Retina (tissue), 1 donor: ENCODE results near the gene OLIG3.
A peak's percentile ranks its signal among the peaks of the same experiment; 100 is the strongest.

Experiments used
- DNase-seq: peaks from one replicate; pipeline ENCODE4 v3.0.0-alpha.2; 2016

The OLIG3 gene

DNA sequence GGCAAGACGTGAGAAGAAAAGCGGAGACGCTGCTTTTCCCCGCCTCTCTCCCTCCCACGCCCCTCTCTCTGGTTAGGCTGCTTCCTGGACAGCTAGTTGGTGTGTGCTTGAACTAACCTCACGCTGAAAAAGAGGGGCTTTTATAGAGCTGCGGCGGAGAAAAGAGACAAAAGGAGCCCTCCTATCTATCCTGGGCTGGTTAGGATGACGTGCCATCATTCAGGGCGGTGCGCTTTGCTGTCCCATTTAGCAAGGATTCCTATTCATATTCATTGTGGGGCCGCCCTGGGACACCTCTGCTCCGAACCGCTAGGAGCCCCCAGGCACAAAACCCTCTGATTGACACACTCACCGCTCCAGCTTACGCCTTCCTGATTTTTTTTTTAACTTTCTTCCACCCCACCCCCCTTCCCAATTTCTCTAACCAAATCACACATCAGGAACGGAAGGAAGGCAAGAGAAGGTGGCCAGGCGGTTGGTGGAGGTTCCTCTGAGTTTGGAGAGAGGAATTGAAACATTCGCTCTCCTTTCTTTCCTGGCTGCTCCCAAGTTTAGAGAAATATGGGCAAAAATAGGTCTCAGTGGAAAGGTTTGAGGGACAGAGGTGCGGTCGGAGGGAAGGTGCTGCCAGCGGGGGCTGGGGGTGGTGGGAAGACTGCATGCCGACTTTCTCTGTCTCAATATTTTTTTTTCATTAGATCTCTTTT is at the start of gene OLIG3:
Gene OLIG3 (minus strand): TSS at position 114 of the 707 bp plus-strand sequence. CDS start 224 bp downstream, outside the sequence.
- no peak for DNase-seq

DNA sequence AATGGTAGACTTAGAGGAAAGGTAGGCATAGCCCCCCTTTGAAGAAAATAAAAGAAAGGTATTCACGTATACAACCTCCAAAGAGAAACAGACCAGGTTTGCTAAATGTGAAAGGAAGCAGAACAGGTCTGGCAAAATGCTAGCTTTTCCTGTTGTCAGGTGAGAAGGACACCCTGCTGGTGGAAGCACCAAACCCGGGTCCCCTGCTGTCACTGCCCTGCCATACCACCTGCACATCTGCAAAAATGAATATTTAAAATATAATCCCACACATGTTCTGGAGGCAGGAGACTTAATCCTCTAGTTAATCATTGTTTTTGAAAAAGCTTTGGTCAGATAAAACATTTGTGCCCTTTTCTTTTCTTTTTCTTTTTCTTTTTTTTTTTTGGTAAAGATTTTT is 48.9 kb upstream of the OLIG3 start:
- no peak for DNase-seq

DNA sequence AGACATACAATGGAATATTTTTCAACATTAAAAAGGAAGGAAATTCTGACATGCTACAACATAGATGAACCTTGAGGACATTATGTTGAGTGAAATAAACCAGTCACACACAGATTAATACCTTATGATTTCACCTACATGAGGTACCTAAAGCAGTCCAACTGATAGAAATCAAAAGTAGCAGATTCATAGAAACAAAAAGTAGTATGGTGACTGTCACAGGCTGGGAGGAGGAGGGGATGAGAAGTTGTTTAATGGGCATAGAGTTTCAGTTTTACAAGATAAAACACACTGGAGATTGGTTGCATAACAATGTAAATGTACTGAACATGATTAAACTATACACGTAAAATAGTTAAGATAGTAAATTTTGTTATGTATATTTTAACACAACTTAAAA is 48.5 kb upstream of the OLIG3 start:
- no peak for DNase-seq

DNA sequence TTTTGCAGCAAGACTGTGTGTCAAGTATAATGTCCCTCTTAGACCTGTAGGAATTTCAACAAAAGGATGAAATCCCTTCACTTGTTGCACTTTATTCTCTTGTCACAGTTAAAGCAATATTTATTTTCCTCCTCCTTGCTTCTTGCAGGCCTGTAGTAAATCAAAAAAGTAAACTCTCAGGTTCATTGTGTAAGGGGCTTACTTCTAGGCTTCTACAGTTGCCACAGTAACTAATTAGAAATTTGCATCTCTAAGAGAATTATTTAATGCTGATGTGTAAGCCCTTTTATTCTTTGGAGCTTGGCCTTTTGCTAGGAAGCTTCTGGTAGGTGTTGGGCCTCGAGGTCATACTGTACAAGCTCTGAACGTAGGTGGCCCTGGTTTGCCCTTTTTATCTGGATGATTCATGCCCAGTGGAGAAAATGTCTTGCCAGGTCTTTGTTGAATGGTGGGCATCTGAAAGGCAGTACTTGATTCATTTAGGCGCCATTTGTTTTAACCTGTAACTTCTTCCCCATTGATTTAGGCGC is 47.4 kb upstream of the OLIG3 start:
- DNase-seq: no peak

DNA sequence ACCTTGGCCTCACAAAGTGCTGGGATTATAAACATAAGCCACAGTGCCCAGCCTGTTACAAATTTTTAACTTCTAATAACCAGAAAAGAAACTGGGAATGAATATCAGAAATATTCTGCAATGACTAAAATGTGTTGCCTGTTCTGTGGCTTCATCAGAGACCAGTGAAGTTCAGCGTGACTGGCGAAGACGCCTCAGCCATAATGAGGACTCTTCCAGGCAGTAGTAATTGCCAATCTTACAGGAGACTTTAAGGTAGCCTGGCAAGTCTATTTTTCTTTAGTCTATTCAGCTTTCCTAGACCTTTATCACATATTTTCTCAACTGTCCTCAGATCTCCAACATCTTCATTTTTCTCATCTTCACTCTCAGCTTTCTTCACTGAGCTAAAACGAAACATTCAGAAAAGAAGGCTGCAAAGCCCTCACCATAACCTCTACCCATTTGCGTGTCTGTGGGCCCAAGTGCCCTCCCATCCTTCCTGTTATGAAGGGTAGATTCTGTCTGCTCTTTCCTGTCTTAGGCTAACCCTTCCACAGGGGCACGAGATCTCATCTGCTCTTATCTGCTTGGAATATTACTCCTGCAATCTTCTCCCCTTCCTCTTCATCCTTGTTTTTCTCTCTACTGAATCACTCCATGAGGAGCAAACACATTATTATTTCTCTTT is 42.0 kb upstream of the OLIG3 start:
- no peak for DNase-seq

DNA sequence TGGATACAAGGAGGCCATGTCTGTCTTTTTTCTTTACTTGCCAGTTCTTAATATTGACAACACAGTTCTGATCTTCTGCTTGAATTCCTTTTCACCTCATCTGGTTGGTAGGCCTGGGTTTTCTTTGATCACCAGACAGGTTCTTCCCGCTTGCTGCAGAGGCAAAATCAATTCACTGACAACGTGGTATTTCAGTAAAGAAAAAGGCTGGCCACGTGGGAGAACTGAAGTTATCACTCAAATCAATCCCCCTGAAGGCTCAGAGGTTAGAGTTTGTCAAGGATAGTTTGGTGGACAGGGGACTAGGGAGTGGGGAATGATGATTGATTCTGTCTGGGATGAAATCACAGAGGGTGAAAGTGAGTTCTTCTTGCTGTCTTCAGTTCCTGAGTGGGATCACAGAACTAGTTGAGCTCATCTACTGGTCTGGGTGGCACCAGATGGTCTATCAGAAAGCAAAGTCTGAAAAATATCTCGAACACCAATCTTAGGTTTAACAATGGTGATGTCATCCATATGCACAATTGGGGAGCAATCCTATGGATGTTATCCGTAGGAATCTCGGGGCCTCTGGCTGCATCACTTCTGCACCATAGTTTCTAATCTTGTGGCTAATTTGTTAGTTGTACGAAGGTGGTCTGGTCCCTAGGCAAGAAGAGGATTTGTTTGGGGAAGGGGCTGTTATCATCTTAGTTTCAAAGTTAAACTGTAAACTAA is 37.3 kb upstream of the OLIG3 start:
- DNase-seq: no peak

DNA sequence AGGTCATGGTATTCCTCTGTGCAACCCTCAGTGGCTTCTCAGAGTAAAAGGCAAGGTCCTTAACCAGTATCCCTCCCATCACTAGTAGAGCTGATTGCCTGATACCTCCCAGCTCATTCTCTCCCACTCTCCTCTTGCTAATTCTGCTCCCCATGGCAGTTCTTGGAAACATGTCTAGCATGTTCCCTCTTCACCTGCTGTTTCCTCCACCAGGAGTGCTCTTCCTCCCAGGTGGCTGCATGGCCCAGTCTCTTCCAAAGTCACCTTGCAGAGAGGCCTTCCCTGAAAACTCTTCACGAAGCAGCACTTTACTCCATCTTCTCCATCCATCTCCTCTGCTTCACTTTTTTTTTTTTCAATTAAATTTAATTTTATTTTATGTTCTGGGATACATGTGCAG is 36.2 kb upstream of the OLIG3 start:
- no peak for DNase-seq

DNA sequence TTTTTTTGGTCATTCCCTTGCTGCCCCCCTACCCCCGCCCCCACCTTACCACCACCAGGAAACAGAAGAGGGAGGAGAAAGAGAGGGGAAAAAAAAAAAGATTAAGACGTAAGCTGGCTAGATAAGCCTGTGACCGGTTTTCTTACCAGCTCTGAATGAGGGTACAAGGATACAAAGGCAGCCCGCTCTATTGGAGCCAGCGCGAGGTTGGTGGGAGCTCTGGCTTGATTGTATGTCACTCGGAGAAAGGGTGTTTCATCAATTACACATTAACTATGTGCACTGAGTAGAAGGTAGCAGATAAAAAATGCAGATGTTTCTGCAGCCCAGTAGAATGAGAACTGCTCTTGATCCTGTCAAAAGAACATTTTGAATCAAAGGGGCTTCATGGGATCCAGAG is 28.6 kb upstream of the OLIG3 start:
- no peak for DNase-seq

DNA sequence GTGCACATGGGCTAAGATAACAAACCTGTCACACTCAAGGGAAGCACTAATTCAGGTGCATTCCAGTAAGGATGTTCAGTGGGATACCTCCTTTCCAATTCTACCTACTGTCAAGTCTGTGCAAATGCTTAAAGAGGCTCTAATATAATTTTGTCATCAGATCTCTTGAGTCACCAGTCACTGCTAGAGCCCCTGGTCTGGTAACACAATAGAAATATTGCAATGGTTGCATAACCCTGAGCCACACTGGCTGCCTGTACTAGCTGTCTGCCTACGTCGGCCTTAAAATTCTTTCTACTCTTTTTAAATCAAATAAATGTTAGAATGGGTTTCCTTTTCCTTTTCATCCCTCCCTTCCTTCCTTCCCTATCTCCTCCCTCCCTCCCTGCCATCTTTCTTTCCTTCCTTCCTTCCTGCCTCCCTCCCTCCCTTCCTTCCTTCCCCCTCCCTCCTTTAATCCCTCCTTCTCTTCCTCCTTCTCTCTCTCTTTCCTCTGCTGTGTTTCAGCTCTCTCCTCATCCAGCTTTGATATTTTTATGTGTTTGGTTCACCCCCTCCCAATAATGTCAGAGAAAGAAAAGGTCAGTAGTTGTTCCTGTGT is 28.1 kb upstream of the OLIG3 start:
- DNase-seq: no peak

DNA sequence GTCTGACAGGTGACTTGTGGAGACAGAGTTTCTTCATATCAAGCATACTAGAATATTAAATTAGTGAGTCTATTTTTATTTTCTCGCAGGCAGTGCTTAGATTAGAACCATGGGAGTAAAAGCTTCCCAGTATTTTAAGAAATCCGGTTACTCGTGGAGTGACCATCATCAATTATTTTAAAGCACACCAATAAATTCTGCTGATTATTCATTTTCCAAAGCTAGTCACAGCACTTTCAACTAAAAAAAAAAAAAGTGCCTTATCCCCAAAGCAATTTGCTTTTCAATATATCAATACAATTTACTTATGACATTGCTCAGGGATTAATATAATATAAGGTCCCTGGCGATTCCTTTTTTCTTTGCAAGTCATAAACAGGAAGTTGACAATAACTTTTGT is 26.3 kb upstream of the OLIG3 start:
- DNase-seq: no peak

DNA sequence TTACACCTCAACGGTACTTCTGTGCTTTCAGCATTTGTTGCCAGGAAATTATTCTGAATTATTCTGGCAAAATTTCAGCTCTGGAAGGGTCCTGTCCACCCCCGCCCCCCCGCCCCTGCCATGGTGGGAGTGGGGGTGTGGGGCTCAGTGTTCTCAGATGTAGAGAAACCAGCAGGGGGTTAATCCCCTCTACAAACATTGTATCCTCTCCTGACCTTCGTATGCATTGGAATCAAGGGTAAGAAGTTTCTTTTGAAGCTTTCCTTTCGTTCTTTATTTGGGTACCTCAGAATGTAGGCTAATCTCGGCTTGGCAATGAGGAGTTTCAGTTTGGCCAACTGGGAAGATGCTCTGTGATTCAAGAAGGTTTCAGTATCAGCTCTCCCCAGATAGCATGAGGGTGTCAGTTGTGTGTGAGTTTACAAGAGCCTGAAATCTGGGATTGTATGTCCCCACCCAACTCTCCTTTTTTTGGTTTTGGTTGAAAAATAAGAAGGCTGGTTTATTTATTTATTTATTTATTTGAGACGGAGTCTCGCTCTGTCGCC is 25.5 kb upstream of the OLIG3 start:
- DNase-seq: no peak

DNA sequence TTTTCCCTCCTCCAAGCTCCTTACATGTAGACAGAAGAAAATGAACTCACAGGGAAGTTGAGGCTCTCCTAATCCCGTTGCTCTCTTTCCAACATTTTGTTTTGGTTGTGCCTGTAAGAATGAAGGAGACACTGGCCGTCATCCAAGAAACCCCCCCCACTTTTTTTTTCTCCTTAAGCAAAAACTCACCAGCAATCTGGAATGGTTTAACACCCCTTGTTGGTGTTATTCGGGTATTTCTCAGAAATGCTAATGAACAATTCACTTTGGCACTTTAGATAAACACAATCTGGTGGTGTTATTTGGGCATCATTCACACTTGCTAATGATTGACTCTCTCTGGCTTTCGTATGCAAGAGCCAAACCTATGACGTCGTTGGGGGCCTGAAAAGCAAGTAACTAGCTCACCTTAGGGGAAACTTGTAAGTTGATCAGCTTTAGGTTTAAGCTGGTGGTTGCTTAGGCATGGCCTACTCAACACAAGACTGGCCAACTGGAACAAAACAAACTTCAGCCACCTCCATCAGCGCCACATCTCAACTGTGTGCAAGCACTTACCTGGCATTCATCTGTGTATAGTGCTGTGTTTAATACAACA is 24.3 kb upstream of the OLIG3 start:
- DNase-seq: no peak

DNA sequence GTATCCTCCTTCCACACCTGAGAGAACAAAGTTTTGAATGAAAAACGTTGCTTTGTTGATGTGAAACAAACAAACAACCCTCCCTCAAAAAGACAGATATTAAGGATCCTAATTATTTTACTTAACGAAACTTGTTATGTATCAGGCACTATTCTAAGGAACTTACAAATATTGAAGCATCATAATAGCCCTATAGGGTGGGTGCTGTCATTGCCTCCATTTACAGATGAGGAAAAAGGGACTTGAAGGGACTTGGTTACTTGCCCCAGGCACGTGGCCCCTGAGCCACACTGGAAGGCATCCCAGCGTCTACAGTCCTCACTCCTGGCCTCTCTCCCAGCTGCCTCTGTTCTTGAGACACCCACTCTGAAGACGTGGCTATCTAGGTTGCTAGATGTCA is 20.2 kb upstream of the OLIG3 start:
- no peak for DNase-seq

DNA sequence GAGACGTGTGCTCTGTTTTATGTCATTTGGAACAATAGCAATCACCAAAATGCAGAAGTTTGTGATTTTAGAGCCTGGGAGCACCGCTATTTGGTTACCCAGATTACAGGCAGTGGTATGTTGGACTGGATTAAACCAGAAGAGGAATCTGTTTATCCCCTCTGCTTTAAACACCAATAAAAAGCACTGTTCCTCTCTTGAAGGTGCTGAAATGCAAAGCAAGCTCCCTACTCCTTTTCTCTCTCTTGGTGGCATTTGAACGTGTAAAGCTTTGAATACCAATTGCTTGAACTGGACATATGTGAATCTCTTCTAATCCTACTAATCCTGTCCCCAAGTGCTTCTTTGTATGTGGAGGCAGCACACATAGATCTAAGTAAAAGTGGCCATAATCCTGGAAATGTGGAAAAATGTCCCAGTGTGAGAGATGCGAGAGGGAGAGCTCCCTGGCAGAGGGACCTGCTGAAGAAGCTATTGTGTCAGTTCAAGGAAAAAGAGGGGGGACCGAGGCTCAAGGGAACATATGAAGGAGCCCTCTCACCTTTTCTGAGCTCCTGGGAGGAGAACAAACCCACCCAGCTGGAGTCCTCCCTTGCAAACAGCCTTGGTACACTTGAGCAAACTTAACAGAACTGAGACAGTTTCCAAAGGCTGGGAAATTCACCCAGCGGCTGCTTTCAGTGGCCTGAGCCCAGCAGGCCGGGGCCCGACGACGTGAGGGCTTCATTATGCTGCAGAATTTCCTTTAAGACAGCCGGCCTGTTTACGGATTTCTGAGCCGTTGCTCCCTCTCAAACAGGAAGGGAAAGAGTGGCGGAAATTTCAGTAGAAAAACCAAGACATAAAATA is 18.8 kb upstream of the OLIG3 start:
- peak; percentile 39 for DNase-seq

DNA sequence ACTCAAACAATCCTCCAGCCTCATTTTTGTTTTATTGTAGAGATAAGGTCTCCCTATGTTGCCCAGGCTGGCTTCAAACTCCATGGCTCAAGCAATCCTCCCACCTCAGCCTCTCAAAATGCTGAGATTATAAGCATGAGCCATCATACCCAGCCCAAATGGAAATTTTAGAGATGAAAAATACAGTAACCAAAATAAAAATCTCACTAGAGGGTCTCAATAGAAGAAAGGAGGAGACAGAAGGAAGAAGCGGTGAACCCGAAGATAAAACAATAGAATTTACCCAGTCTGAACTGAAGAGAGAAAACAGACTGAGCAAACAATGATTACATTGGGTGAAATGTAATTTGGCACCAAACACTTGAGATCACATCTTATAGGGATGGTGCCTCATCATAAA is 16.7 kb upstream of the OLIG3 start:
- no peak for DNase-seq

DNA sequence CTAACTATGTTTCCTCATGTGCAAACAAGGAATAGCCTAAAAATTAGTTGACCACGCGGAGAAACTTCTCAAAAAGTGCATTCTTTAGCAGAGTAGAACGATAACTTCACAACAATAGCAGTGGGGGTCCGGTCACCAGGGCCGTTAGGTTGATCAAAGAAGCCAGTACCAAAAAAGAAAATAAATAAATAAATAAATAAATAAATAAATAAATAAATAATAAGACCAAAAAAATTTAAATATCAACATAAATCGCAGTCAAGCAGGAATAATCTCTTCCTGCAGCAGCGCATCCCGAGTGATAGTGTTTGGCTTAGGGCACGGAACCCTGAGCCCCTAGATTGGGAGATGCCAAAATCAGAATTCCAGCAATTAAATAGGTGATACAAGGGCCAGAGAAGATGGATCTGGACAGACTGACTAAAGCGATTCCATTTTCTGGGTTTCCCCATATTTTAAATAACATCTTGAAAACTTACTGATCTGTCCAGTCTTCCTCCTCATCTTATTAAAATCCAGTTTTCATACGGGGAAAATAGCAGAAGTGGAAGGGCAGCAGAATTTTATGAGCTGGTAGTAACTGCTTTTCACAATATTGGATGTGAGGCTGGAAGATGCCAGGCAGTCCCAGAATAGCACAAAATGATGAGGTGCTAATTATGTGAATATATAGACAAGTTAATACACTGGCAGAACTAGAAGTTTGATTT is 4.4 kb upstream of the OLIG3 start:
- DNase-seq: peak; percentile 36

DNA sequence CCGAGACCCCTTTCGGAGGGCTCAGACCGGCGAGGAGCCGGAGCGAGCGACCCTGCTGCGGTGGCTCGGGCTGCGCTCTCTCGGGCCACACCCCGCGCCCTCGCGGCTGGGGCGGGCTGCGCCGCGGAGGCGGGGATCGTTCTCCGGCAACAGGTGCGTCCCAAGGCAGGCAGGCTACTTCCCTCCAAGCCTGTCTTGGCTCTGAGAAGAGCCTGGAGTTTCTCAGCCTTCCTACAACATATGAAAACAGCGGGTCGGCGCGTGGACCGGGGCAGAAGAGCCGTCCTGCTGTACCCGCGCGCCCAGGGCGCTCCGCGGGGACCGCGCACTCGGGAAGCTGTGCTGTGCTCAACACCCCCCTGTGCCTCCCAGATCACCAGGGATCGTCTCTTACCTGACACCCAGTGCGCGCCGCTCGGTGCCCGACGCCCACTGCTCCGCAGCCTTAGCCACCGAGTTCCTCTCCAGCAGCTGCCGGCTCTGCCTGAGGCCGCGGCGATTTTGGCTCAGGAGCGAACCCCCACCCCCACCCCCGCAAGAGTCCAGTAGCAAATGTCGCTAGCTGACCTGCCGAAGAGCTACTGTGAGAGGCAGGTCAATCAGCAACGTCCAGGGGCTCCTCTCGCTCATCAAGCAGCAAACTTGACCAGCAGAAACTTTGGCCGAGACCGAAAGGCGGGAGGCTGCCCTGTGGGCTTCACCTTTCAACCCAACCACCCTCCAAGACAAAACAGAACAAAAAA is 3.7 kb upstream of the OLIG3 start:
- DNase-seq: peak; percentile 75

DNA sequence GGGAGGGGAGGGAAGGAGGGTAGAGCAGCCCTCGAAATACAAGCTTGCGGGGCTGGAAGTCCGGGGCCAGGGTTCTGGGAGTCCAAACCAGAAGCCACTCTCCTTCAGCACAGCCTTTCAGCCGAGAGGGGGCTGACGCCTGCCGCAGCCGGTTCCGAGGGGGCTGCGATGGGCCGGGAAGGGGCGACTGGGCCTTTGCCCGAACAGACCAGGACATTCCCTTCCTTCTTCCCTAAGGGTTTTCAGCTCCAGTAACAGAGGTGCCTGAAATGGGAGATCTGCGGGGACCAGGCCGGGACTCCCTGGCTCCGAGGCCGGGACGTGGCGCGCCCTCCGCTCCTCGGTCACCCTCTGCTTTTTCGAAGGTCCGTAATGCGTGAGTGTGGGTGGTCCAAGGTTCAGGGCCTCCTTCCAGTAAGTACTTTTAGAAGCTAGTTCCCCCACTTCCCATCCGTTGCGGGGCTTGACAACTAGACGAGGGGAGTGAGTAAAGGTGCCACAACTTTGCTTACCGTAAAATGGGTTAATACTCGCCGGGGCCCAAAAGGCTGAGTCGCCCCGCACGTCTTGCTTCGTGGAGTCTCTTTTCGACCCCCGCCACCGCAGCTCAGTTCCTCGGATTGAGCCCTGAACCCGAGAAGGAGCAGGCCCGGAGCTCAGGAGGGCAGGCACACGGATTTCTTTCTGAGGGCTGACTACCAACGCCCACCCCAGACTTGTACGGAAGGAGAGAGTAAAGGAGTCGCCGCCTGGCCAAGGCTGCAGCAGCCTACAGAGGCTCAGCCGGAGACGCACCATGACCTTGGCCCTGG is 2.9 kb upstream of the OLIG3 start:
- peak; percentile 71 for DNase-seq

DNA sequence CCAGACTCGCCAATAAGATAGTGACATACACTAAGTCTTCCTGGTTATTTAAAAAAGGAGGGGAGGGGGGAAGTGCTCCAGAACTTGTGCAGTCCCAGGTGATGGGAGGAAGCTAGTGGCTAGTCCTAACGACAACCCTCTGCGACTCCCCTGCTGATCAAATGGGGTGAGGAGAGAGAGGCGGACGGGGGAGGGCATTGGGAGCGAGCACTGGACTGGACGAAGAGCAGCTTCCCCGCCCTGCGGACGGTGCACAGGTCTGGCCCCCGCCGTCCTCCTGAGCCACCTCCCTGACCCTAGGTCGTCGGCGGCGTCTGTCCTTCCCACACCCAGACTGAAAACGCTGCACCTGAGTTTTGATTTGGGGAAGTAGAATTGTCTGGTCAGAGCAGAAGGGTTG is 2.2 kb upstream of the OLIG3 start:
- DNase-seq: peak; percentile 59
